GM13976 (cell line): ENCODE data around the gene KCNQ1.

Experiments
- DNase-seq: peaks from one replicate; pipeline ENCODE4 v3.0.0; 2012; ENCODE audit warnings: low spot score
- in situ Hi-C: fragments of 300-500 bp; cut with MboI; formaldehyde crosslinking; loops from one replicate; pipeline ENCODE4 v1.12.0; 2022; ENCODE audit warnings: low sequenced_read_pairs, mixed read lengths, inconsistent platforms; ENCODE audit not compliant: unreplicated experiment
- TF ChIP-seq, protein P1 (sequence below): IDR thresholded peaks from 2 replicates; pipeline ENCODE4 v1.5.1; 2012; ENCODE audit warnings: borderline replicate concordance, mild to moderate bottlenecking; ENCODE audit not compliant: insufficient read depth; ENCODE audit errors: extremely low read depth, missing control alignments, control extremely low read depth

The KCNQ1 gene

GRCh38 chr11:2518983-2519340 lies 74.2 kb downstream of the KCNQ1 start:
- TF ChIP-seq, protein P1, sequence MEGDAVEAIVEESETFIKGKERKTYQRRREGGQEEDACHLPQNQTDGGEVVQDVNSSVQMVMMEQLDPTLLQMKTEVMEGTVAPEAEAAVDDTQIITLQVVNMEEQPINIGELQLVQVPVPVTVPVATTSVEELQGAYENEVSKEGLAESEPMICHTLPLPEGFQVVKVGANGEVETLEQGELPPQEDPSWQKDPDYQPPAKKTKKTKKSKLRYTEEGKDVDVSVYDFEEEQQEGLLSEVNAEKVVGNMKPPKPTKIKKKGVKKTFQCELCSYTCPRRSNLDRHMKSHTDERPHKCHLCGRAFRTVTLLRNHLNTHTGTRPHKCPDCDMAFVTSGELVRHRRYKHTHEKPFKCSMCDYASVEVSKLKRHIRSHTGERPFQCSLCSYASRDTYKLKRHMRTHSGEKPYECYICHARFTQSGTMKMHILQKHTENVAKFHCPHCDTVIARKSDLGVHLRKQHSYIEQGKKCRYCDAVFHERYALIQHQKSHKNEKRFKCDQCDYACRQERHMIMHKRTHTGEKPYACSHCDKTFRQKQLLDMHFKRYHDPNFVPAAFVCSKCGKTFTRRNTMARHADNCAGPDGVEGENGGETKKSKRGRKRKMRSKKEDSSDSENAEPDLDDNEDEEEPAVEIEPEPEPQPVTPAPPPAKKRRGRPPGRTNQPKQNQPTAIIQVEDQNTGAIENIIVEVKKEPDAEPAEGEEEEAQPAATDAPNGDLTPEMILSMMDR = no peak
- in situ Hi-C loops = no loop called here
- no peak for DNase-seq

DNA sequence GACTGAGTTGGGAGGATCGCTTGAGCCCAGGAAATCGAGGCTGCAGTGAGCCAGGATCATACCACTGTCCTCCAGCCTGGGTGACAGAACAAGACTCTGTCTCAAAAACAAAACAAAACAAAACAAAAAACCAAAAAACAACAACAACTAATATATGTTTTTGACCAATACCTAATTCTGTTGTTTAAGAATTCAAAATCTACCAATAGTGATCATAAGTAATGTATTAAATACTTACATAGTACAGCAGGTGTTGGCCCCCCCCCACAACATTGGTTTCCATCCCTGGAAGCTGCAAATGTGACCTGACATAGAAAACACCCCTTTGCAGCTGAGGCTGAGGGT lies 74.7 kb downstream of the KCNQ1 start:
- TF ChIP-seq, protein P1 = no peak
- in situ Hi-C loops = no loop called here
- no peak for DNase-seq

DNA sequence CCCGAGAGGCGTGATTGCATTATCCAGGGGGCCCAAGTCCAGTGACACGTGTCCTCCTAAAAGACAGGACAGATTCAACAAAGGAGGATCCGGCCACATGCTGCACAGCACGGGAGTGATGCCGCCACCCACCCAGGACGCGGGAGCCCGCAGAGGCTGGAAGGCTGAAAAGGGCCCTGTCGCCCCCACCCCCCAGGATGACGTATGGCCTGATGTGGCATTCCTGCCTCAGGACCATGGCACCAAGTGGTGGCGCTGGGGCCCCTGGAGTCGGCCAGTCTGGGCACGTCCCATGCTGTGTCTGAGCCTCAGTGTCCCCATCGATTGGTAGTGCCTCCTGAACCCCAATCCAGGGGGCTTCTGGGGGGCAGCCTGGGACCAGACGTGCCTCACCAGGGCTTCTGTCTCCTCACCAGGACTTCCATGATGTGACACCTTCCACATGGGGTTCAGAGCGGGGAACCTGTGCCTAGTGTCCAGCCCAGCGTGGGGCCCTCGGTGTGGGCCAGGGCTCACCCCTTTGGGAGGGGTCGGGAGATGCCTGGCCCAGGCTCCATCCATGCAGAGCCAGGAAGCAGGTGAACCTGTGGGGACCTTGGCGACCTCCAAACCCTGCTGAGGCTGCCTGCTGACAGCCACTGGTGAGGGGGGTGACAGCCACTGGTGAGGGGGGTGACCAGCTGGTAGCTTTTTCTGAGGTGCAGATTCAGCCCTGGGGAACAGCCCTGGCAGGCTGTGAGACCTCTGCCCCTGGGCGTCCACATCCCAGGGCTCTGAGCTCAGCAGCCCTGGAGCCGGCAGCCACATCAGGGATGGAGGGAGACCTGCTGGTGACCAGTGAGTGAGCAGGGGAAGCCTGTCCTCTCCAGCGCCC lies 75.3 kb downstream of the KCNQ1 start:
- in situ Hi-C loops = no loop called here
- no peak for DNase-seq
- TF ChIP-seq, protein P1 = no peak

GRCh38 chr11:2520736-2521035 lies 75.9 kb downstream of the KCNQ1 start:
- TF ChIP-seq, protein P1 = no peak
- in situ Hi-C loops = no loop called here
- no peak for DNase-seq

DNA sequence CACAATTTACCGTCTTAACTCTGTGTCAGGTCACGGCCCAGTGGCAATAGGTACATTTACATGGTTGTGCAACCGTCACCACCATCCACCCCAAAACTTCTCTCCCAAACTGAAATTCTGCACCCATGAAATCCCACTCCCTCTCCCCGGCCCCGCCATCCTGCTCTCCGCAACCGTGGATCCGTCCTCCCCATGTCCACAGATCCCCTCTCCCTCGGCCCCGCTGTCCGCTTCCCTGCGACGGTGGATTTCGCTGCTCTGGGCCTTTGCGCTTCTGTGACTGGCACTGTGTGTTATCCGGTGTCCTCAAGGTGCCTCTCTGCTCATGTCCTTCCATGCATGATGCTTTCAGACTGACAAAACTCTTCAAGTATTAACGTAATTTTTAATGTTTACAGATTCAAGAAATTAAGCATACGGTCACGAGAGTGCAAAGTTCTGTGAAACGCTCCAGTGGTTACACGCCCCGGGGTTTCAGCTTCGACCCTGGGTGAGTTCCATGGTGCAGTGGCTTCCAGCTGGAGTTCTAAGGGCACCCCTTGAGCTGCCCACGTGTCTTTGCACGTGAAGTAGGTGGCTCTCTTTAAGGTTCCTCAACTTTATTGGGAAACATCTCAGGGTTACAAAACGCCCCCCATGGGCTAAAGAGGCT lies 76.4 kb downstream of the KCNQ1 start:
- in situ Hi-C loops = no loop called here
- TF ChIP-seq, protein P1 = no peak
- DNase-seq = no peak

DNA sequence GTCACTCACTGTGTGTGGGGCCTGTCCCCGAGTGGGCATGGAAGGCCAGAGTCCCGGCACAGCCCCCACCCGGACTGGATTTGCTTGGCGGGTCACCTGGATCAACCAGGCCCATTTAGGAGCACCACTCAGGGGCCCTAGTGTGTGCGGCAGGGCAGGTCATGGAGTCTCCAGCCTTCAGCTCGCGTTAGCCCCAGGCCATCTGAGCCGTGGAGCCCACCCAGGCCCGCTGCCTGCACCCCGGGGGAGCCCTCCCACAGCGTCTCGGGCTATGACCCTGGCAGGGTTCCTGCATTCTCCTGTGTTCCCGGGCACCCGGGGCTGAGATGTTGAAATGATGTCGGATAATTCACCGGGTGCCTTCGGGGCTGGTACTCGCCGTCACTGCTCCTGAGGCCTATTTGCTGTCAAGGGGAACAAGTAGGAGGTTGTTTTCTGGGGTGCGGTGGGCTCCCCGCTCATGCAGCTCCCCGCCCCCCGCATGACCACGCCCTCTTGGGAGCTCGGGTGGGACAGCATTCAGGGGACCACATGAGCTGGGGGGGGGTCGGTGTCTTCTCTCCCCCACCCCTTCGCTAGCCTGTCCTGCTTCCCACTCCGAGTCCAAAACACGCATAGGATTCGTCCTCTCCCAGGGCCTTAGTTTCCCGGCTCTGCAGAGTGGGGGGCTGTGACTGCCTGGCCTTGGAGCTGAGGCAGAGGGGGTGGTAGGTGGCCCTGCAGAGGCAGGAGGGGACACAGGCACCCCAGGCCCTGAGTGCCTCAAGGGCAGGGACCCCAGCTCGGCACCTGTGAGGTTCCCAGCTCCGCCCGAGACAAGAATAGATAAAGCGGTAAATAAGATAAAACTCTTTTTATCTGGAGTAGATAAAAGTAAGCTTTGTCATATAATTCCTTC lies 77.2 kb downstream of the KCNQ1 start:
- DNase-seq = no peak
- in situ Hi-C loops = no loop called here
- TF ChIP-seq, protein P1 = no peak
